Activated CD8-positive, alpha-beta memory T cell treated with anti-CD3 and anti-CD28 coated beads, Interleukin-2, amount 10 ng/mL, durations not matched to agents 7 days and 5 days (primary cell): ENCODE results near the gene SST. TPM values are rescaled to one million over a fixed set of nuclear protein-coding genes. Genes with fewer than 3 reads are reported as not detected.
"Not testable (repeated sequence)": the region's sequence is repeated elsewhere in the genome, so short reads cannot be mapped to it uniquely, and the experiment has no call there.

Experiments
- ATAC-seq: fragments of 150-1000 bp; cut with Tn5 transposase; one replicate; pipeline ENCODE4 v1.10.0; 2021; ENCODE audit warnings: moderate library complexity
- CTCF ChIA-PET: fragments of 350-600 bp; sonication (Branson Sonifier 250); formaldehyde crosslinking; loops from one replicate; lab custom pipeline; 2021; ENCODE audit warnings: antibody characterized with exemption; lab: Charles Lee
- DNase-seq: peaks from one replicate; pipeline ENCODE4 v3.0.0-alpha.2; 2020
- H3K27ac Mint-ChIP-seq: one replicate; pipeline ENCODE4 v1.8.0; 2021; ENCODE audit warnings: mild to moderate bottlenecking, mixed read lengths
- H3K27me3 Mint-ChIP-seq: one replicate; pipeline ENCODE4 v1.8.0; 2021; ENCODE audit warnings: mixed read lengths
- H3K36me3 Mint-ChIP-seq: one replicate; pipeline ENCODE4 v1.8.0; 2021; ENCODE audit warnings: mild to moderate bottlenecking, mixed read lengths
- H3K4me1 Mint-ChIP-seq: one replicate; pipeline ENCODE4 v1.8.0; 2021; ENCODE audit warnings: mixed read lengths
- H3K4me3 Mint-ChIP-seq: one replicate; pipeline ENCODE4 v1.8.0; 2021; ENCODE audit warnings: mild to moderate bottlenecking, moderate library complexity, mixed read lengths
- H3K9me3 Mint-ChIP-seq: one replicate; pipeline ENCODE4 v1.8.0; 2022; ENCODE audit warnings: low read depth, mixed read lengths
- total RNA-seq, 2 experiments: library from RNA; stranded (reverse); gene quantifications; one replicate each; pipeline ENCODE4 v1.2.3, GENCODE V29; 2021

SST gene
- total RNA-seq, 2 experiments from 2014 or later, result not detected

DNA sequence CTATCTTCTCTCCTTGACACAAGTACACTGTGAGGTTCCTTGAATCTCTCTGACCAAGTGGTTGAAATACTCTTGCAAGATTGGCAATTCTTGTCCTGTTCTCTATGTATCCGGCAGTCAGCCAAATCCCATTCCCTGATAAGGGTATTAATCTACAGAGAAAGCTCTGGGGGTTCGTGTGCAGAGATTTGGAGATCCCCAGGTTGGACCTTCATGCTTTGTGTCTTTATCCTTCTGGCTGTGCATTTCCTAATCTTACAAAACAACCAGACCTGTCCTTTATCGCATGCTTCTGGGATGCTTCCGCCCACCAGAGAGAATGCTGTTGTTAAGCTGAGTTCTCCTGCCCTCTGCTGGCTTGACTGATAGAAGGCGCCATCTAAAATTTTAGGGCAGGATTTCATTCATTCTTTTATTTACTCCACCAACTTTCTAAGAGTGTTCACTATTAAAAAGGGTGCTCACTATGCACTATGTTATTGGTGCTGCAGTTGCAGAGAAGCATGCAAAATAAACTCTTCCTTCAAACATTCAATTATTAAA is 8.6 kb upstream of the SST start:
- H3K27ac Mint-ChIP-seq, result no peak overlapping the region
- CTCF ChIA-PET, result interaction anchor here (0.6 to 9.6 kb wide), 41 partner anchors 8 to 1677 kb away, joined by 3 to 370 read pairs (median 5); partner anchors contain the start of genes RTP4 and SST
- no peaks in the 10 kb centered on the region for H3K9me3 Mint-ChIP-seq
- H3K4me1 Mint-ChIP-seq, result no peaks in the 10 kb centered on the region
- DNase-seq, result peak; percentile 52
- H3K36me3 Mint-ChIP-seq, result no peaks in the 10 kb centered on the region
- H3K27me3 Mint-ChIP-seq, result peaks cover 61% of the 10 kb centered on the region
- H3K4me3 Mint-ChIP-seq, result no peak overlapping the region
- ATAC-seq, result no peak

- CTCF ChIA-PET, result interaction anchor here (0.6 to 9.6 kb wide), 4 partner anchors 9 to 357 kb away, joined by 3 to 370 read pairs (median 19); partner anchors contain the start of gene SST
Observed at GRCh38 chr3:187677604-187678003, 7.4 kb upstream of the SST start.

DNA sequence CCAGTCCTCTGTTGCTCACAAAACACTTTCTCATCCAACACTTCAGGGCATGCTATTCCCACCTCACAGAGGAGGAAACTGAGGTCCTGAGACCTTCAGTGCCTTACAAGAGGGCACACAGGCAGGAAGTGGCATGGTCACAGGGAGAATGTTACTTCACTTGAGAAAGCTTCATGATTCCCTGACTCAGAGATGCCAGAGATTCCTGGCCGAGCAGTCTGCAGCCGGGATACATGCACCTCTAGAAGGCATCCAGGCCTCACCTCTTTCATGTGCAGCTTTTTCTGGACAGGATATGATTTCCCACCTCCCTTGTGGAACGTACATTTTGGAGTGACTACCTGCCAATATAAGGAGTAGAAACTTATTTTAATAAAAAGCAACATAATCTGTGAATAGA is 2.8 kb upstream of the SST start:
- ATAC-seq (no peak), DNase-seq (no peak)
- Mint-ChIP-seq H3K27ac (no peak overlapping the region), H3K4me1 (no peaks in the 10 kb centered on the region), H3K9me3 (no peaks in the 10 kb centered on the region), H3K4me3 (no peak overlapping the region), H3K36me3 (no peaks in the 10 kb centered on the region), H3K27me3 (peaks cover 80% of the 10 kb centered on the region)
- CTCF ChIA-PET, result interaction anchor here (1.4 to 2.6 kb wide), 2 partner anchors 57 to 353 kb away, joined by 5 to 9 read pairs; no protein-coding TSS in a partner anchor

More at GRCh38 chr3:187677604-187678003, 7.4 kb upstream of the SST start:
- Mint-ChIP-seq H3K27ac (no peak overlapping the region), H3K9me3 (no peaks in the 10 kb centered on the region), H3K4me3 (no peak overlapping the region), H3K4me1 (no peaks in the 10 kb centered on the region), H3K36me3 (no peaks in the 10 kb centered on the region), H3K27me3 (peaks cover 63% of the 10 kb centered on the region)
- DNase-seq, result no peak
- ATAC-seq, result no peak

- no peaks in the 10 kb centered on the region for H3K36me3 Mint-ChIP-seq
- H3K27ac Mint-ChIP-seq, result no peak overlapping the region
- CTCF ChIA-PET, result interaction anchor here (0.8 to 4.0 kb wide), 4 partner anchors 12 to 348 kb away, joined by 3 to 35 read pairs (median 10); no protein-coding TSS in a partner anchor
- H3K9me3 Mint-ChIP-seq, result no peaks in the 10 kb centered on the region
- H3K4me3 Mint-ChIP-seq, result no peak overlapping the region
- DNase-seq, result no peak
- H3K4me1 Mint-ChIP-seq, result no peaks in the 10 kb centered on the region
- peaks cover 78% of the 10 kb centered on the region for H3K27me3 Mint-ChIP-seq
- no peak for ATAC-seq
Observed at GRCh38 chr3:187667526-187667925, 2.7 kb downstream of the SST start.

DNA sequence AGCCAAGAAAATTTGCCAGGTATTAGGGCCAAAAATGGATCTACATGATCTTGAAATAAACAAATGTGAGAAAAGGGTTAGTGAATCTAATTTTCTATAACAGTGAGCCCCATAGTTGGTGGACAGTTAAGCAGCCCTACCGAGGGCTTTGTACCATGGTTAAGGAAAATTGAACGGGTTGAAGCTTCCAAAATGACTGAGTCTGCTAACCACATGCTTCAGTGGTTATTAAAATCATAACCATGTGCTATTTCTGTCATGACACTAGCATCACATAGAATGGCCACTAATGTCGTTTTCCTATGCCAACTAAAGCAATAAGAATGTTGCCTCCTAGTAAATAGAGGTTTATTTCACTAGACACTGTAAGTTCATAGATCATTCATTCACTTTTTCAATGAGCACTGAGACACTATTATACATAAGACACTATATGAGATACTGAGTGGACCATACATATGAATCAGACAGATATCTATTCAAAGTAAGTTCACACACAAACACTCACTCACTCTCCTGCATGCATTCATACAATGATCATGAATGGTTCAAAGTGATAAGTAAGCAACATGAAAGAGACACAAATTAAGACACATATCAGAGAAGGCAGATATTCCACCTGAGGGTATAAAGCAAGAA is 4.3 kb downstream of the SST start:
- CTCF ChIA-PET, result no interaction called here
- ATAC-seq (no peak), DNase-seq (no peak)
- Mint-ChIP-seq H3K36me3 (no peaks in the 10 kb centered on the region), H3K27ac (no peak overlapping the region), H3K27me3 (peaks cover 71% of the 10 kb centered on the region), H3K4me3 (no peak overlapping the region), H3K4me1 (no peaks in the 10 kb centered on the region), H3K9me3 (no peaks in the 10 kb centered on the region)

DNA sequence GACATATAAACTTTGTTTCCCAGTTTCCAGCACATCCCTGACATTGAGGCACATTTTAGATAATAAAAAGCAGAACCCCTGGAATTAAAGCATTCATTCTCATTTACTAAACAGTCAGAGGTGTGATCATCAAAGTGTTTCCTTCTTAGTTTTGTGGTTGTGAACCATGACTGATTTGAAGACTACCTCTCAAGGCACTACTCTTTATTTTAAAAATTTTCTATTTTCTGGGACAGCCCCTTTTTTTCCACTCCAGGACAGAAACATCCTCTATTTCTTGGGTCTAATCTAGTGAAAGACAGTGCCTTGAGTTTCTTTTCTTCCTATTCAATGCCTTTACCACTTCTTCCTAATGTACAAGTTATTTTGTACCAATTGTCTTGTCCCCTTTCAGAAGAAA is 5.2 kb downstream of the SST start:
- no peak for DNase-seq
- Mint-ChIP-seq H3K27ac (no peak overlapping the region), H3K27me3 (peaks cover 66% of the 10 kb centered on the region), H3K9me3 (no peaks in the 10 kb centered on the region), H3K4me3 (no peak overlapping the region), H3K4me1 (no peaks in the 10 kb centered on the region), H3K36me3 (no peaks in the 10 kb centered on the region)
- CTCF ChIA-PET, result interaction anchor here (0.6 to 1.7 kb wide), 2 partner anchors 14 to 446 kb away, joined by 3 to 7 read pairs; no protein-coding TSS in a partner anchor
- ATAC-seq, result no peak

DNA sequence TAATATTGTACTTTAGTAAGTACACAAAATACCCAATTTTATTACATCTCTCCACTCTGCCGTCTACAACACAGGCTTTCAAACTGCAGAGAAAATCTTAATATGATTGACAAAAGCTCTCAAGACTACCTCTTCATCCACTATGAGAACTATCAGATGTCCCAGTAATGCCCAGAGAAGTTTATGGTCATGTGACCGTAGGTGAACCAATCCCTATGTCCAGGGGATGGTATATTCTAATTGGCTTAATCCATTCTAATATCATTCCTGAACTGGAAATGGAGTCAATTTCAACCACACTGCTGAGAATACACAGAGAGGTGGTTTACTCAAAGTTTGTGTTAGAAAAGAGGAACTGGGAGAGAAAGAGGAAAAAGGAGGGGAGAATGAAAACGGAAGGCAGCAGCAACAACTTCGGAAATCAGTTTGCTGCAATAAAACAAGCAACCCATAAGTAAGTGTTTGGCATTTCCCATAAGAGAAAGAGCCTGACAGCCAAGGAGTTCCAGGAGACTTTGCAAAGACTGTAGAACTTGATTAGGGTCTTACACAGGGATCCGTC is 7.3 kb downstream of the SST start:
- DNase-seq (no peak), ATAC-seq (no peak)
- Mint-ChIP-seq H3K27ac (no peak overlapping the region), H3K4me1 (no peaks in the 10 kb centered on the region), H3K27me3 (peaks cover 56% of the 10 kb centered on the region), H3K36me3 (no peaks in the 10 kb centered on the region), H3K9me3 (no peaks in the 10 kb centered on the region), H3K4me3 (no peak overlapping the region)
- CTCF ChIA-PET, result interaction anchor here (1.0 kb wide), 1 partner anchor 16 kb away, joined by 6 read pairs; no protein-coding TSS in a partner anchor

DNA sequence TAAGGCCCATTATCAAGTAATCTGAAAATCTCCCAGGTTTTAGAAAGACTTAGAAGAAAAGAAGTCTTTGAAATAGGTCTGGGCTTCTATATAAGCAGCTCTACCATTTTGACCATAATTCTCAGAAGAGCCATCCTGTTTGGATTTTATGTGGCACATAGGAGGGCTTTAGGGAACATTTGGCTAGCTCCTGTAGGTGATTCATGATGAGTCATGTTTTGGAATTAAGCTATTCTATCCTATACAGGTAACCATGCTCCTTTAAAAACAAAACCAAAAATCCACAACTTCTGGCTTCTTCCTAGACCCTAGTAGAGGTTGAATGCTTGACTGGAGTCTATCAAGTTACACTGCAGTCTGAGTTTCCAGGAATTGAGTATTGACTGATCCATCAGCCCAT is 8.9 kb downstream of the SST start:
- Mint-ChIP-seq H3K4me3 (no peak overlapping the region), H3K4me1 (no peaks in the 10 kb centered on the region), H3K36me3 (no peaks in the 10 kb centered on the region), H3K27me3 (peaks cover 53% of the 10 kb centered on the region), H3K27ac (no peak overlapping the region), H3K9me3 (no peaks in the 10 kb centered on the region)
- no peak for ATAC-seq
- CTCF ChIA-PET, result interaction anchor here (1.3 to 1.9 kb wide), 2 partner anchors 18 to 343 kb away, joined by 3 to 5 read pairs; no protein-coding TSS in a partner anchor
- DNase-seq, result no peak

DNA sequence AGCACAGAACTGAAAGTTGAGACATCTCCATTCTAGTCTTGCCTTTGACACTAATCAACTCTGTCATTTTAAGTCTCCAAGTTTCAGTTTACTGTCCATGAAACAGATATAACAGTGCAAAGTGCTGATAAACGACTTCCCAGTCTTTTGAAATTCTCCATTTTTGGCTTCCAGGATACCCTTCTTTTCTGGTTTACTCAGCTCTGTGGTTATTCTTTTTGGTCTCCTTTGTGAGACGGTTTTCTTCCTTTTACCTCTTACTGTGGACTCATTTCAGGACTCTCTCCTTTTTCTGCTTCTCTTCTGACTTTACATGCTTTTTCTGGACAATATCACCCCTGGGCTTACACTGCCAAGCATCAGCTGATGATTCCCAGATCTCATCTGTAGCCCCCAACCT is 18.9 kb downstream of the SST start:
- H3K27me3 Mint-ChIP-seq, result peaks cover 70% of the 10 kb centered on the region
- ATAC-seq (no peak), DNase-seq (no peak)
- CTCF ChIA-PET, result interaction anchor here (0.7 to 1.5 kb wide), 3 partner anchors 10 to 332 kb away, joined by 3 to 4 read pairs (median 4); no protein-coding TSS in a partner anchor
- H3K27ac Mint-ChIP-seq, result no peak overlapping the region
- H3K9me3 Mint-ChIP-seq, result no peaks in the 10 kb centered on the region
- H3K36me3 Mint-ChIP-seq, result no peaks in the 10 kb centered on the region
- H3K4me1 Mint-ChIP-seq, result peaks cover 5% of the 10 kb centered on the region
- H3K4me3 Mint-ChIP-seq, result no peak overlapping the region

GRCh38 chr3:187648177-187648576 is 22.0 kb downstream of the SST start:
- DNase-seq (no peak), ATAC-seq (no peak)
- no peak overlapping the region for H3K27ac Mint-ChIP-seq
- peaks cover 60% of the 10 kb centered on the region for H3K27me3 Mint-ChIP-seq
- CTCF ChIA-PET, result no interaction called here
- H3K36me3 Mint-ChIP-seq, result no peaks in the 10 kb centered on the region
- peaks cover 5% of the 10 kb centered on the region for H3K4me1 Mint-ChIP-seq
- no peaks in the 10 kb centered on the region for H3K9me3 Mint-ChIP-seq
- H3K4me3 Mint-ChIP-seq, result no peak overlapping the region

GRCh38 chr3:187646906-187647660 is 23.1 kb downstream of the SST start:
- Mint-ChIP-seq H3K27me3 (peaks cover 54% of the 10 kb centered on the region), H3K4me3 (no peak overlapping the region), H3K9me3 (no peaks in the 10 kb centered on the region), H3K27ac (no peak overlapping the region), H3K4me1 (peaks cover 5% of the 10 kb centered on the region), H3K36me3 (no peaks in the 10 kb centered on the region)
- DNase-seq (no peak), ATAC-seq (no peak)
- CTCF ChIA-PET, result interaction anchor here (1.2 kb wide), 1 partner anchor 32 kb away, joined by 5 read pairs; no protein-coding TSS in a partner anchor

- not testable (repeated sequence) for H3K4me1 Mint-ChIP-seq, DNase-seq, ATAC-seq, H3K36me3 Mint-ChIP-seq, H3K27ac Mint-ChIP-seq, H3K9me3 Mint-ChIP-seq, H3K4me3 Mint-ChIP-seq
- peaks cover 44% of the 10 kb centered on the region for H3K27me3 Mint-ChIP-seq
- CTCF ChIA-PET, result interaction anchor here (0.6 to 1.0 kb wide), 3 partner anchors 29 to 327 kb away, joined by 3 read pairs; no protein-coding TSS in a partner anchor
Observed at GRCh38 chr3:187645379-187645778, 24.8 kb downstream of the SST start.

DNA sequence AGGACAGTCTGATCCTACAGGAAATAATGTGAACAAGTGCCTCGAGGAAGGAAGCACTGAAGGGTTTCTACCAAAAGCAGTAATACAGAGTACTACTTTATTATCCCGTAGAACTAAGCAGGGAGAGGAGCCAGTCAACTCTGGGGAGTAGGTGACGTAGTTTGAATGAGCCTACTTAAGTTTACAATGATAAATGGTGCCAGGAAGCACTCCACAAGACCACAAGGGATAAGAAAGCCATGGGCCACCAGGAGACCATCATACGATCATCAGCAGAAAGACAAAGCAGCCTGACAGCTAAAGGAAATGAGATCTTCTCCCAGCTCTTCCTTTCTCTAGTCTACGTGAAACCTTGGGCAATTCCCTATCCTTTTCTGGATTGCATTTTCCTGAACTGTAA is 27.3 kb downstream of the SST start:
- DNase-seq (no peak), ATAC-seq (no peak)
- peaks cover 34% of the 10 kb centered on the region for H3K27me3 Mint-ChIP-seq
- H3K4me1 Mint-ChIP-seq, result no peaks in the 10 kb centered on the region
- no peaks in the 10 kb centered on the region for H3K36me3 Mint-ChIP-seq
- H3K4me3 Mint-ChIP-seq, result no peak overlapping the region
- CTCF ChIA-PET, result interaction anchor here (1.5 kb wide), 1 partner anchor 37 kb away, joined by 4 read pairs; no protein-coding TSS in a partner anchor
- H3K9me3 Mint-ChIP-seq, result no peaks in the 10 kb centered on the region
- H3K27ac Mint-ChIP-seq, result no peak overlapping the region
